HepG2 (cell line): Measurements from ENCODE around the gene METRN. TPM values are rescaled to one million over a fixed set of nuclear protein-coding genes. Genes with fewer than 3 reads are reported as not detected.

Source experiments
- FOXK1 ChIP-seq: sonication (generic); formaldehyde crosslinking; IDR thresholded peaks from 2 replicates; pipeline ENCODE4 v1.4.0; 2020; ENCODE audit warnings: low read depth, missing genetic modification reagents, borderline replicate concordance
- GABPA ChIP-seq, 2 experiments: IDR thresholded peaks; 2 replicates each; pipeline ENCODE4 v1.6.1; 2011 to 2016; ENCODE audit warnings: low read depth in 2 of 2, low read length in 1 of 2, missing biosample characterization in 1 of 2, missing genetic modification characterization in 1 of 2
- GPN1 ChIP-seq: sonication (generic); formaldehyde crosslinking; IDR thresholded peaks from 2 replicates; pipeline ENCODE4 v1.5.1; 2020; ENCODE audit warnings: missing genetic modification reagents, borderline replicate concordance
- HNRNPK ChIP-seq: fragments of 200-400 bp; formaldehyde crosslinking; IDR thresholded peaks from 2 replicates; pipeline ENCODE4 v1.6.1; 2018; ENCODE audit warnings: low read length, low read depth, moderate library complexity, mild to moderate bottlenecking; ENCODE audit not compliant: poor library complexity, severe bottlenecking
- ISL2 ChIP-seq: sonication (generic); formaldehyde crosslinking; IDR thresholded peaks from 2 replicates; pipeline ENCODE4 v1.5.0; 2020; ENCODE audit warnings: missing genetic modification reagents
- KAT8 ChIP-seq: IDR thresholded peaks from 2 replicates; pipeline ENCODE4 v1.6.1; 2016; ENCODE audit warnings: missing genetic modification reagents, missing compliant biosample characterization
- MYC ChIP-seq: sonication (generic); formaldehyde crosslinking; IDR thresholded peaks from 2 replicates; pipeline ENCODE4 v1.9.0; 2021; ENCODE audit warnings: missing genetic modification reagents, borderline replicate concordance
- NONO ChIP-seq, 2 experiments: fragments of 450-650 bp in 1 of 2; sonication (generic) in 1 of 2; formaldehyde crosslinking in 1 of 2; IDR thresholded peaks in 1 of 2; conservative IDR thresholded peaks in 1 of 2; 2 replicates each; pipeline versions ENCODE4 v1.6.1 to v1.8.0; 2017 to 2022; ENCODE audit warnings: mild to moderate bottlenecking in 1 of 2, missing genetic modification reagents in 1 of 2, moderate library complexity in 1 of 2
- PHF21A ChIP-seq: sonication (generic); formaldehyde crosslinking; IDR thresholded peaks from 2 replicates; pipeline ENCODE4 v1.5.0; 2020; ENCODE audit warnings: mild to moderate bottlenecking, missing genetic modification reagents
- PHF8 ChIP-seq: sonication (generic); formaldehyde crosslinking; IDR thresholded peaks from 2 replicates; pipeline ENCODE4 v1.5.0; 2020; ENCODE audit warnings: missing genetic modification reagents
- RFXANK ChIP-seq: IDR thresholded peaks from 2 replicates; pipeline ENCODE4 v1.6.1; 2016
- RFXAP ChIP-seq: sonication (generic); formaldehyde crosslinking; IDR thresholded peaks from 2 replicates; pipeline ENCODE4 v1.4.0; 2020; ENCODE audit warnings: missing genetic modification reagents, borderline replicate concordance
- RNF2 ChIP-seq: fragments of 450-650 bp; conservative IDR thresholded peaks from 2 replicates; pipeline ENCODE4 v1.6.1; 2016; ENCODE audit warnings: low read depth
- SKI ChIP-seq: fragments of 450-650 bp; IDR thresholded peaks from one replicate; pipeline ENCODE4 v1.6.1; 2018; ENCODE audit warnings: mild to moderate bottlenecking; ENCODE audit not compliant: partially characterized antibody
- TMF1 ChIP-seq: sonication (generic); formaldehyde crosslinking; IDR thresholded peaks from 2 replicates; pipeline ENCODE4 v1.8.1; 2022; ENCODE audit warnings: low read depth, missing genetic modification reagents
- TRIM24 ChIP-seq: sonication (generic); formaldehyde crosslinking; IDR thresholded peaks from 2 replicates; pipeline ENCODE4 v1.8.0; 2022; ENCODE audit warnings: mild to moderate bottlenecking, missing genetic modification reagents
- ZNF549 ChIP-seq: sonication (generic); formaldehyde crosslinking; IDR thresholded peaks from 2 replicates; pipeline ENCODE4 v1.5.0; 2020; ENCODE audit warnings: missing genetic modification reagents
- ZNF780A ChIP-seq: sonication (generic); formaldehyde crosslinking; IDR thresholded peaks from 2 replicates; pipeline ENCODE4 v1.8.0; 2022; ENCODE audit warnings: mild to moderate bottlenecking, missing genetic modification reagents, moderate library complexity
- ZSCAN9 ChIP-seq: IDR thresholded peaks from 2 replicates; pipeline ENCODE4 v1.6.1; 2016; ENCODE audit warnings: borderline replicate concordance
- polyA plus RNA-seq, 8 experiments: library from polyadenylated mRNA; depleted of rRNA in 3 of 8; stranded (reverse) in 7 of 8; unstranded in 1 of 8; fragments of >200 nt; fragmentation: Illumina TruSeq in 4 of 8; extraction: Trizol in 4 of 8; gene quantifications; 2 replicates each; pipeline versions ENCODE4 v1.2.1 to v1.2.3, GENCODE V29; 2011 to 2016; ENCODE audit warnings: low read depth in 4 of 8, missing spikeins in 1 of 8, mixed read lengths in 1 of 8; ENCODE audit not compliant: insufficient read depth in 1 of 8
- total RNA-seq, 5 experiments: library from RNA; depleted of rRNA; stranded (reverse); fragments of >200 nt; fragmentation: Illumina TruSeq; extraction: Trizol; gene quantifications; 2 replicates each; pipeline ENCODE4 v1.2.3, GENCODE V29; 2016; ENCODE audit warnings: low read depth in 1 of 5
- TF ChIP-seq, protein P1 (sequence below): IDR thresholded peaks from 2 replicates; pipeline ENCODE4 v1.6.1; 2016; ENCODE audit warnings: missing compliant biosample characterization, missing genetic modification reagents, borderline replicate concordance
- TF ChIP-seq, protein P2 (sequence below): sonication (generic); formaldehyde crosslinking; IDR thresholded peaks from 2 replicates; pipeline ENCODE4 v1.5.1; 2020; ENCODE audit warnings: missing genetic modification reagents, mild to moderate bottlenecking, borderline replicate concordance
- TF ChIP-seq, protein P3 (sequence below): fragments of 450-650 bp; IDR thresholded peaks from 2 replicates; pipeline ENCODE4 v1.6.1; 2017
- TF ChIP-seq, protein P4 (sequence below): sonication (generic); formaldehyde crosslinking; IDR thresholded peaks from 2 replicates; pipeline ENCODE4 v1.4.0; 2020; ENCODE audit warnings: missing genetic modification reagents

The METRN gene
- total and polyA plus RNA-seq, 2 of the 13 experiments (the other 11 are each of a cell fraction or from before 2014, with no cell fraction given): 25.5 to 46.1 TPM

DNA sequence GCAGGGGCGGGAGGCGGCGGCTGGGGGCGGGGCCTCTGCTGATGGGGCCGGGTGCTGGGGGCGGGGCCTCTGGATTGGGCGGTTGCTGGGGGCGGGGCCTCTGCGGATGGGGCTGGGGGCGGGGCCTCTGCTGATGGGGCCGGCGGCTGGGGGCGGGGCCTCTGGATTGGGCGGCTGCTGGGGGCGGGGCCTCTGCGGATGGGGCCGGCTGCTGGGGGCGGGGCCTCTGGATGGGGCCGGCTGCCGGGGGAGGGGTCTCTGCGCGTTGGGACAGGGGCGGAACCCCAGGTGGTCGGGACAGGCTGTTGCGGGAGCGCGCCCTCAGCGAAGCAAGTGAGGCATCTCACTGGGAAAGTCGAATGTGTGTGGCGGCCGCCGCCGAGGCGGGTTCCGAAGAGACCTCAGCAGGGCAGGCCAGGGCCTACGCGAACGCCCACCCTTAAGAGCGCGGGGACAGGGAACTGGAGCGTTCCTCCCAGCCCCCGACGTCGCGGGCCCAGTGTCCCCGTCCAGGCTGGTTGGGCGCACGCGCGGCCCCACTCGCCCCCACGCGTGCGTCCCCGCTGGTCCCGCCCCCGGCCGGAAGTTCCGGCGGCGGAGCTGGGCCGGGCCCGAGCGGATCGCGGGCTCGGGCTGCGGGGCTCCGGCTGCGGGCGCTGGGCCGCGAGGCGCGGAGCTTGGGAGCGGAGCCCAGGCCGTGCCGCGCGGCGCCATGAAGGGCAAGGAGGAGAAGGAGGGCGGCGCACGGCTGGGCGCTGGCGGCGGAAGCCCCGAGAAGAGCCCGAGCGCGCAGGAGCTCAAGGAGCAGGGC, 34.9 kb upstream of the METRN start, which contains the start of gene STUB1 (continued):
- TF ChIP-seq ISL2 (CRISPR knock-in tag) (no peak), FOXK1 (CRISPR knock-in tag) (no peak), RFXANK (no peak), KAT8 (CRISPR knock-in tag) (no peak), PHF8 (peak; percentile 64), SKI (no peak), ZNF549 (CRISPR knock-in tag) (no peak), TMF1 (CRISPR knock-in tag) (0 out of 2 replicates have a peak, but pooled peaks have one; percentile 53), RFXAP (peak; percentile 51; the same call in 1 of the 2 replicates), PHF21A (0 out of 2 replicates have a peak, but pooled peaks have one; percentile 27), GPN1 (CRISPR knock-in tag) (no peak), RNF2 (no peak), NONO (IDR thresholded peaks at IDR 0.05) (no peak), NONO (CRISPR knock-in tag; conservative IDR thresholded peaks at IDR 0.05) (0 out of 2 replicates have a peak, but pooled peaks have one; percentile 26), ZSCAN9 (CRISPR knock-in tag) (no peak), ZNF780A (no peak), TRIM24 (no peak), GABPA (IDR thresholded peaks at IDR 0.05; ENCODE audit: low read depth, low read length) (peak; percentile 95), GABPA (CRISPR knock-in tag; IDR thresholded peaks at IDR 0.05; ENCODE audit: low read depth) (peak; percentile 61; the same call in 1 of the 2 replicates), HNRNPK (no peak), MYC (CRISPR knock-in tag) (peak; percentile 70)
- TF ChIP-seq, protein P1, sequence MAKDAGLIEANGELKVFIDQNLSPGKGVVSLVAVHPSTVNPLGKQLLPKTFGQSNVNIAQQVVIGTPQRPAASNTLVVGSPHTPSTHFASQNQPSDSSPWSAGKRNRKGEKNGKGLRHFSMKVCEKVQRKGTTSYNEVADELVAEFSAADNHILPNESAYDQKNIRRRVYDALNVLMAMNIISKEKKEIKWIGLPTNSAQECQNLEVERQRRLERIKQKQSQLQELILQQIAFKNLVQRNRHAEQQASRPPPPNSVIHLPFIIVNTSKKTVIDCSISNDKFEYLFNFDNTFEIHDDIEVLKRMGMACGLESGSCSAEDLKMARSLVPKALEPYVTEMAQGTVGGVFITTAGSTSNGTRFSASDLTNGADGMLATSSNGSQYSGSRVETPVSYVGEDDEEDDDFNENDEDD: 0 out of 2 replicates have a peak, but pooled peaks have one; percentile 22
- TF ChIP-seq, protein P2, sequence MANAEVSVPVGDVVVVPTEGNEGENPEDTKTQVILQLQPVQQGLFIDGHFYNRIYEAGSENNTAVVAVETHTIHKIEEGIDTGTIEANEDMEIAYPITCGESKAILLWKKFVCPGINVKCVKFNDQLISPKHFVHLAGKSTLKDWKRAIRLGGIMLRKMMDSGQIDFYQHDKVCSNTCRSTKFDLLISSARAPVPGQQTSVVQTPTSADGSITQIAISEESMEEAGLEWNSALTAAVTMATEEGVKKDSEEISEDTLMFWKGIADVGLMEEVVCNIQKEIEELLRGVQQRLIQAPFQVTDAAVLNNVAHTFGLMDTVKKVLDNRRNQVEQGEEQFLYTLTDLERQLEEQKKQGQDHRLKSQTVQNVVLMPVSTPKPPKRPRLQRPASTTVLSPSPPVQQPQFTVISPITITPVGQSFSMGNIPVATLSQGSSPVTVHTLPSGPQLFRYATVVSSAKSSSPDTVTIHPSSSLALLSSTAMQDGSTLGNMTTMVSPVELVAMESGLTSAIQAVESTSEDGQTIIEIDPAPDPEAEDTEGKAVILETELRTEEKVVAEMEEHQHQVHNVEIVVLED (CRISPR knock-in tag): 0 out of 2 replicates have a peak, but pooled peaks have one; percentile 43
- TF ChIP-seq, protein P3, sequence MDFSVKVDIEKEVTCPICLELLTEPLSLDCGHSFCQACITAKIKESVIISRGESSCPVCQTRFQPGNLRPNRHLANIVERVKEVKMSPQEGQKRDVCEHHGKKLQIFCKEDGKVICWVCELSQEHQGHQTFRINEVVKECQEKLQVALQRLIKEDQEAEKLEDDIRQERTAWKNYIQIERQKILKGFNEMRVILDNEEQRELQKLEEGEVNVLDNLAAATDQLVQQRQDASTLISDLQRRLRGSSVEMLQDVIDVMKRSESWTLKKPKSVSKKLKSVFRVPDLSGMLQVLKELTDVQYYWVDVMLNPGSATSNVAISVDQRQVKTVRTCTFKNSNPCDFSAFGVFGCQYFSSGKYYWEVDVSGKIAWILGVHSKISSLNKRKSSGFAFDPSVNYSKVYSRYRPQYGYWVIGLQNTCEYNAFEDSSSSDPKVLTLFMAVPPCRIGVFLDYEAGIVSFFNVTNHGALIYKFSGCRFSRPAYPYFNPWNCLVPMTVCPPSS: no peak
- TF ChIP-seq, protein P4, sequence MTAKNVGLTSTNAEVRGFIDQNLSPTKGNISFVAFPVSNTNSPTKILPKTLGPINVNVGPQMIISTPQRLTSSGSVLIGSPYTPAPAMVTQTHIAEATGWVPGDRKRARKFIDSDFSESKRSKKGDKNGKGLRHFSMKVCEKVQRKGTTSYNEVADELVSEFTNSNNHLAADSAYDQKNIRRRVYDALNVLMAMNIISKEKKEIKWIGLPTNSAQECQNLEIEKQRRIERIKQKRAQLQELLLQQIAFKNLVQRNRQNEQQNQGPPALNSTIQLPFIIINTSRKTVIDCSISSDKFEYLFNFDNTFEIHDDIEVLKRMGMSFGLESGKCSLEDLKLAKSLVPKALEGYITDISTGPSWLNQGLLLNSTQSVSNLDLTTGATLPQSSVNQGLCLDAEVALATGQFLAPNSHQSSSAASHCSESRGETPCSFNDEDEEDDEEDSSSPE: no peak
